ENCODE data around the gene FRMD5. TPM values are rescaled to one million over a fixed set of nuclear protein-coding genes. Genes with fewer than 3 reads are reported as not detected.

FRMD5 gene
- total RNA-seq, 4 donors from 2014 or later: 0.13 to 0.37 (median 0.24) TPM; not detected in 1

- ATAC-seq (ENCODE audit: low FRiP score): no peak
- DNase-seq (ENCODE audit: low spot score): no peak
- TF ChIP-seq CTCF (IDR thresholded peaks at IDR 0.05): no peak
These were observed 208.9 kb downstream of the FRMD5 start for GRCh38 chr15:43985976-43986680.

GRCh38 chr15:43981576-43981975 is 213.5 kb downstream of the FRMD5 start:
- DNase-seq (ENCODE audit: low spot score) (no peak), ATAC-seq (ENCODE audit: low FRiP score) (no peak)
- TF ChIP-seq CTCF (IDR thresholded peaks at IDR 0.05): no peak

- TF ChIP-seq CTCF (IDR thresholded peaks at IDR 0.05): no peak
- DNase-seq (ENCODE audit: low spot score) (no peak), ATAC-seq (ENCODE audit: low FRiP score) (no peak)
These were observed 217.8 kb downstream of the FRMD5 start for GRCh38 chr15:43977072-43977884.

GRCh38 chr15:43975770-43976169 is 219.3 kb downstream of the FRMD5 start:
- ATAC-seq (ENCODE audit: low FRiP score) (no peak), DNase-seq (ENCODE audit: low spot score) (no peak)
- TF ChIP-seq CTCF (IDR thresholded peaks at IDR 0.05): no peak

GRCh38 chr15:43975326-43975725 is 219.7 kb downstream of the FRMD5 start:
- no peak for DNase-seq (ENCODE audit: low spot score)
- TF ChIP-seq CTCF (IDR thresholded peaks at IDR 0.05): no peak
- ATAC-seq (ENCODE audit: low FRiP score): no peak

GRCh38 chr15:43974852-43975251 is 220.2 kb downstream of the FRMD5 start:
- DNase-seq (ENCODE audit: low spot score) (no peak), ATAC-seq (ENCODE audit: low FRiP score) (no peak)
- no peak for TF ChIP-seq CTCF (IDR thresholded peaks at IDR 0.05)

All from omental fat pad (tissue), 4 donors.